HEK293 (cell line): ENCODE data around the gene PLPP1.

Experiments used
- CTCF ChIA-PET: fragments of 350-600 bp; formaldehyde crosslinking; extraction: SDS; loops from one replicate; lab custom pipeline; 2021; ENCODE audit warnings: antibody characterized with exemption; lab: Yijun Ruan, JAX
- POLR2A ChIA-PET: fragments of 300-600 bp; formaldehyde crosslinking; extraction: SDS; loops from one replicate; lab custom pipeline; 2020; ENCODE audit warnings: antibody characterized with exemption, inconsistent platforms; lab: Yijun Ruan, JAX
- H3K27ac ChIP-seq: fragments of 200-500 bp; sonication (Bioruptor generic); 2 replicates; pipeline ENCODE4 v1.5.1; 2014; ENCODE audit warnings: low read depth, low read length, control low read depth, inconsistent platforms; ENCODE audit errors: extremely low read depth
- H3K36me3 ChIP-seq, 2 experiments: fragments of 200-500 bp in 1 of 2; sonication (Bioruptor generic) in 1 of 2; 1 replicate in 1 of 2; 2 replicates in 1 of 2; pipeline ENCODE4 v1.5.1; 2014 to 2017; ENCODE audit warnings: inconsistent platforms in 2 of 2, low read length in 2 of 2; ENCODE audit not compliant: control insufficient read depth in 2 of 2, insufficient read depth in 1 of 2
- H3K4me1 ChIP-seq: fragments of 200-500 bp; sonication (Bioruptor generic); 2 replicates; pipeline ENCODE4 v1.5.1; 2014; ENCODE audit warnings: mild to moderate bottlenecking, low read length, inconsistent platforms; ENCODE audit not compliant: control insufficient read depth, insufficient read depth
- H3K4me3 ChIP-seq: 2 replicates; pipeline ENCODE4 v1.5.1; 2011; ENCODE audit warnings: low read depth, mild to moderate bottlenecking, control low read depth, low read length, moderate library complexity
- H3K9me3 ChIP-seq: fragments of 200-500 bp; sonication (Bioruptor generic); 2 replicates; pipeline ENCODE4 v1.5.1; 2014; ENCODE audit warnings: low read depth, low read length, inconsistent platforms; ENCODE audit not compliant: control insufficient read depth, insufficient read depth
- BCL11A ChIP-seq: fragments of 450-650 bp; formaldehyde crosslinking; IDR thresholded peaks from 2 replicates; pipeline ENCODE4 v1.5.1; 2016; ENCODE audit warnings: low read depth, missing biosample characterization, missing genetic modification characterization
- BCL11B ChIP-seq: fragments of 450-650 bp; formaldehyde crosslinking; IDR thresholded peaks from 2 replicates; pipeline ENCODE4 v1.5.1; 2016; ENCODE audit warnings: low read depth, missing biosample characterization, missing genetic modification characterization
- GLI2 ChIP-seq: fragments of 450-650 bp; formaldehyde crosslinking; IDR thresholded peaks from 2 replicates; pipeline ENCODE4; 2017; ENCODE audit warnings: missing biosample characterization, missing genetic modification characterization, low read depth, borderline replicate concordance
- HOXA7 ChIP-seq: sonication (generic); formaldehyde crosslinking; IDR thresholded peaks from 2 replicates; pipeline ENCODE4 v1.8.1; 2022; ENCODE audit warnings: missing genetic modification reagents, borderline replicate concordance
- HOXD13 ChIP-seq: sonication (generic); formaldehyde crosslinking; IDR thresholded peaks from 2 replicates; pipeline ENCODE4 v1.8.0; 2022; ENCODE audit warnings: missing genetic modification reagents, borderline replicate concordance
- IKZF3 ChIP-seq: fragments of 450-650 bp; IDR thresholded peaks from 2 replicates; pipeline ENCODE4 v1.5.0; 2018; ENCODE audit warnings: missing biosample characterization, mild to moderate bottlenecking, missing genetic modification characterization, moderate library complexity
- MYNN ChIP-seq: fragments of 450-650 bp; formaldehyde crosslinking; IDR thresholded peaks from 2 replicates; pipeline ENCODE4 v1.5.1; 2016; ENCODE audit warnings: missing biosample characterization, missing genetic modification characterization, borderline replicate concordance
- PBX3 ChIP-seq: sonication (generic); formaldehyde crosslinking; IDR thresholded peaks from 2 replicates; pipeline ENCODE4 v1.8.1; 2022; ENCODE audit warnings: mild to moderate bottlenecking, moderate library complexity, missing genetic modification reagents
- SALL2 ChIP-seq: fragments of 450-650 bp; formaldehyde crosslinking; IDR thresholded peaks from 2 replicates; pipeline ENCODE4 v1.5.0; 2017; ENCODE audit warnings: missing biosample characterization, mild to moderate bottlenecking, missing genetic modification characterization, borderline replicate concordance
- SETDB1 ChIP-seq: IDR thresholded peaks from one replicate; pipeline ENCODE4 v1.6.1; 2017; ENCODE audit warnings: mild to moderate bottlenecking, low read length, moderate library complexity, mixed read lengths; ENCODE audit not compliant: insufficient read length
- ZBTB26 ChIP-seq: fragments of 450-650 bp; formaldehyde crosslinking; optimal IDR thresholded peaks from 2 replicates; pipeline ENCODE3; 2016; ENCODE audit warnings: missing biosample characterization, mild to moderate bottlenecking, missing genetic modification characterization
- ZNF221 ChIP-seq: fragments of 450-650 bp; formaldehyde crosslinking; IDR thresholded peaks from 2 replicates; pipeline ENCODE4 v1.5.1; 2017; ENCODE audit warnings: missing biosample characterization, missing genetic modification characterization, borderline replicate concordance
- ZNF248 ChIP-seq: fragments of 450-650 bp; formaldehyde crosslinking; IDR thresholded peaks from 2 replicates; pipeline ENCODE4 v1.5.1; 2017; ENCODE audit warnings: missing biosample characterization, missing genetic modification characterization
- ZNF366 ChIP-seq: fragments of 450-650 bp; formaldehyde crosslinking; conservative IDR thresholded peaks from 2 replicates; pipeline ENCODE4 v1.5.1; 2016; ENCODE audit warnings: missing biosample characterization, missing genetic modification characterization
- ZNF416 ChIP-seq: fragments of 450-650 bp; formaldehyde crosslinking; IDR thresholded peaks from 2 replicates; pipeline ENCODE4 v1.5.1; 2016; ENCODE audit warnings: missing biosample characterization, missing genetic modification characterization
- ZNF426 ChIP-seq: fragments of 450-650 bp; formaldehyde crosslinking; IDR thresholded peaks from 2 replicates; pipeline ENCODE4 v1.5.1; 2017; ENCODE audit warnings: missing biosample characterization, missing genetic modification characterization, mild to moderate bottlenecking, inconsistent platforms, moderate library complexity
- ZNF48 ChIP-seq: fragments of 450-650 bp; formaldehyde crosslinking; IDR thresholded peaks from 2 replicates; pipeline ENCODE4 v1.5.1; 2016; ENCODE audit warnings: missing biosample characterization, missing genetic modification characterization
- ZNF513 ChIP-seq: fragments of 450-650 bp; IDR thresholded peaks from 2 replicates; pipeline ENCODE4 v1.5.1; 2018; ENCODE audit warnings: missing biosample characterization, missing genetic modification characterization
- ZNF530 ChIP-seq: fragments of 450-650 bp; formaldehyde crosslinking; IDR thresholded peaks from 2 replicates; pipeline ENCODE4 v1.5.1; 2016; ENCODE audit warnings: low read depth, missing biosample characterization, missing genetic modification characterization
- ZNF621 ChIP-seq: fragments of 450-650 bp; formaldehyde crosslinking; IDR thresholded peaks from 2 replicates; pipeline ENCODE4 v1.5.1; 2017; ENCODE audit warnings: missing biosample characterization, missing genetic modification characterization
- ZNF747 ChIP-seq: fragments of 450-650 bp; formaldehyde crosslinking; IDR thresholded peaks from 2 replicates; pipeline ENCODE4 v1.5.1; 2016; ENCODE audit warnings: missing biosample characterization, missing genetic modification characterization
- ZSCAN16 ChIP-seq: fragments of 450-650 bp; formaldehyde crosslinking; IDR thresholded peaks from 2 replicates; pipeline ENCODE4 v1.5.1; 2016; ENCODE audit warnings: missing biosample characterization, missing genetic modification characterization
- TF ChIP-seq, protein P1 (sequence below): fragments of 450-650 bp; formaldehyde crosslinking; IDR thresholded peaks from 2 replicates; pipeline ENCODE4 v1.5.1; 2016; ENCODE audit warnings: missing biosample characterization, missing genetic modification characterization
- TF ChIP-seq, protein P2 (sequence below): fragments of 450-650 bp; formaldehyde crosslinking; IDR thresholded peaks from 2 replicates; pipeline ENCODE4 v1.5.1; 2016; ENCODE audit warnings: missing biosample characterization, missing genetic modification characterization
- TF ChIP-seq, protein P3 (sequence below): fragments of 450-650 bp; formaldehyde crosslinking; IDR thresholded peaks from 2 replicates; pipeline ENCODE4 v1.5.1; 2017; ENCODE audit warnings: missing biosample characterization, missing genetic modification characterization

PLPP1 gene

GRCh38 chr5:55472642-55473041 is 62.1 kb downstream of the PLPP1 start:
- POLR2A ChIA-PET, result no interaction called here
- H3K4me3 ChIP-seq, result no peak overlapping the region
- TF ChIP-seq SALL2 (tag by site-specific recombination), result no peak
- peak; percentile 86 for TF ChIP-seq ZNF513 (tag by site-specific recombination)
- TF ChIP-seq, protein P1, sequence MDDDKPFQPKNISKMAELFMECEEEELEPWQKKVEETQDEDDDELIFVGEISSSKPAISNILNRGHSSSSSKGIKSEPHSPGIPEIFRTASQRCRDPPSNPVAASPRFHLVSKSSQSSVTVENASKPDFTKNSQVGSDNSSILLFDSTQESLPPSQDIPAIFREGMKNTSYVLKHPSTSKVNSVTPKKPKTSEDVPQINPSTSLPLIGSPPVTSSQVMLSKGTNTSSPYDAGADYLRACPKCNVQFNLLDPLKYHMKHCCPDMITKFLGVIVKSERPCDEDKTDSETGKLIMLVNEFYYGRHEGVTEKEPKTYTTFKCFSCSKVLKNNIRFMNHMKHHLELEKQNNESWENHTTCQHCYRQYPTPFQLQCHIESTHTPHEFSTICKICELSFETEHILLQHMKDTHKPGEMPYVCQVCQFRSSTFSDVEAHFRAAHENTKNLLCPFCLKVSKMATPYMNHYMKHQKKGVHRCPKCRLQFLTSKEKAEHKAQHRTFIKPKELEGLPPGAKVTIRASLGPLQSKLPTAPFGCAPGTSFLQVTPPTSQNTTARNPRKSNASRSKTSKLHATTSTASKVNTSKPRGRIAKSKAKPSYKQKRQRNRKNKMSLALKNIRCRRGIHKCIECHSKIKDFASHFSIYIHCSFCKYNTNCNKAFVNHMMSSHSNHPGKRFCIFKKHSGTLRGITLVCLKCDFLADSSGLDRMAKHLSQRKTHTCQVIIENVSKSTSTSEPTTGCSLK (tag by site-specific recombination), result no peak
- TF ChIP-seq ZNF747, result no peak
- TF ChIP-seq, protein P2, sequence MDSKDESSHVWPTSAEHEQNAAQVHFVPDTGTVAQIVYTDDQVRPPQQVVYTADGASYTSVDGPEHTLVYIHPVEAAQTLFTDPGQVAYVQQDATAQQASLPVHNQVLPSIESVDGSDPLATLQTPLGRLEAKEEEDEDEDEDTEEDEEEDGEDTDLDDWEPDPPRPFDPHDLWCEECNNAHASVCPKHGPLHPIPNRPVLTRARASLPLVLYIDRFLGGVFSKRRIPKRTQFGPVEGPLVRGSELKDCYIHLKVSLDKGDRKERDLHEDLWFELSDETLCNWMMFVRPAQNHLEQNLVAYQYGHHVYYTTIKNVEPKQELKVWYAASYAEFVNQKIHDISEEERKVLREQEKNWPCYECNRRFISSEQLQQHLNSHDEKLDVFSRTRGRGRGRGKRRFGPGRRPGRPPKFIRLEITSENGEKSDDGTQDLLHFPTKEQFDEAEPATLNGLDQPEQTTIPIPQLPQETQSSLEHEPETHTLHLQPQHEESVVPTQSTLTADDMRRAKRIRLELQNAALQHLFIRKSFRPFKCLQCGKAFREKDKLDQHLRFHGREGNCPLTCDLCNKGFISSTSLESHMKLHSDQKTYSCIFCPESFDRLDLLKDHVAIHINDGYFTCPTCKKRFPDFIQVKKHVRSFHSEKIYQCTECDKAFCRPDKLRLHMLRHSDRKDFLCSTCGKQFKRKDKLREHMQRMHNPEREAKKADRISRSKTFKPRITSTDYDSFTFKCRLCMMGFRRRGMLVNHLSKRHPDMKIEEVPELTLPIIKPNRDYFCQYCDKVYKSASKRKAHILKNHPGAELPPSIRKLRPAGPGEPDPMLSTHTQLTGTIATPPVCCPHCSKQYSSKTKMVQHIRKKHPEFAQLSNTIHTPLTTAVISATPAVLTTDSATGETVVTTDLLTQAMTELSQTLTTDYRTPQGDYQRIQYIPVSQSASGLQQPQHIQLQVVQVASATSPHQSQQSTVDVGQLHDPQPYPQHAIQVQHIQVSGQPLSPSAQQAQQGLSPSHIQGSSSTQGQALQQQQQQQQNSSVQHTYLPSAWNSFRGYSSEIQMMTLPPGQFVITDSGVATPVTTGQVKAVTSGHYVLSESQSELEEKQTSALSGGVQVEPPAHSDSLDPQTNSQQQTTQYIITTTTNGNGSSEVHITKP (tag by site-specific recombination), result no peak
- no peak for TF ChIP-seq GLI2 (tag by site-specific recombination)
- no peak for TF ChIP-seq ZSCAN16 (tag by site-specific recombination)
- TF ChIP-seq ZNF248 (tag by site-specific recombination), result no peak
- no peak for TF ChIP-seq ZNF426 (tag by site-specific recombination)
- no peak for TF ChIP-seq ZNF221 (tag by site-specific recombination)
- no peak for TF ChIP-seq BCL11A (tag by site-specific recombination)
- peak; percentile 48 for TF ChIP-seq ZNF366 (tag by site-specific recombination)
- TF ChIP-seq, protein P3, sequence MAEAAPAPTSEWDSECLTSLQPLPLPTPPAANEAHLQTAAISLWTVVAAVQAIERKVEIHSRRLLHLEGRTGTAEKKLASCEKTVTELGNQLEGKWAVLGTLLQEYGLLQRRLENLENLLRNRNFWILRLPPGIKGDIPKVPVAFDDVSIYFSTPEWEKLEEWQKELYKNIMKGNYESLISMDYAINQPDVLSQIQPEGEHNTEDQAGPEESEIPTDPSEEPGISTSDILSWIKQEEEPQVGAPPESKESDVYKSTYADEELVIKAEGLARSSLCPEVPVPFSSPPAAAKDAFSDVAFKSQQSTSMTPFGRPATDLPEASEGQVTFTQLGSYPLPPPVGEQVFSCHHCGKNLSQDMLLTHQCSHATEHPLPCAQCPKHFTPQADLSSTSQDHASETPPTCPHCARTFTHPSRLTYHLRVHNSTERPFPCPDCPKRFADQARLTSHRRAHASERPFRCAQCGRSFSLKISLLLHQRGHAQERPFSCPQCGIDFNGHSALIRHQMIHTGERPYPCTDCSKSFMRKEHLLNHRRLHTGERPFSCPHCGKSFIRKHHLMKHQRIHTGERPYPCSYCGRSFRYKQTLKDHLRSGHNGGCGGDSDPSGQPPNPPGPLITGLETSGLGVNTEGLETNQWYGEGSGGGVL, result no peak
- no peak for TF ChIP-seq BCL11B (tag by site-specific recombination)
- peaks cover 3% of the 10 kb centered on the region; the same call in 1 of the 2 replicates for H3K4me1 ChIP-seq
- H3K27ac ChIP-seq, result no peak overlapping the region
- CTCF ChIA-PET, result no interaction called here
- no peaks in the 10 kb centered on the region for H3K36me3 ChIP-seq
- no peaks in the 10 kb centered on the region for H3K9me3 ChIP-seq

GRCh38 chr5:55471468-55471867 is 63.3 kb downstream of the PLPP1 start:
- H3K4me1 ChIP-seq, result peaks cover 3% of the 10 kb centered on the region; the same call in 1 of the 2 replicates
- no peaks in the 10 kb centered on the region for H3K9me3 ChIP-seq
- ChIA-PET POLR2A (no interaction called here), CTCF (no interaction called here)
- no peaks in the 10 kb centered on the region; a peak in 1 of 3 replicates for H3K36me3 ChIP-seq
- no peak overlapping the region for H3K27ac ChIP-seq
- no peak overlapping the region for H3K4me3 ChIP-seq
- TF ChIP-seq ZNF416 (tag by site-specific recombination), result no peak
- no peak for TF ChIP-seq ZBTB26 (tag by site-specific recombination)
- no peak for TF ChIP-seq IKZF3 (tag by site-specific recombination)
- TF ChIP-seq ZNF530 (tag by site-specific recombination), result no peak
- TF ChIP-seq ZNF48, result no peak
- TF ChIP-seq SETDB1, result no peak
- no peak for TF ChIP-seq ZNF621 (tag by site-specific recombination)
- TF ChIP-seq HOXA7, result no peak
- no peak for TF ChIP-seq MYNN (tag by site-specific recombination)
- no peak for TF ChIP-seq HOXD13 (CRISPR knock-in tag)
- no peak for TF ChIP-seq PBX3 (CRISPR knock-in tag)
